T-helper 1 cell treated with Interleukin-12 subunit alpha and Interleukin-12 subunit beta and Interleukin-4 antibody, amounts not matched to agents 30 μg/mL and 1 μg/mL, for 36 hours (primary cell): ENCODE data around the gene PEX1.
"Not testable (repeated sequence)": the region's sequence is repeated elsewhere in the genome, so short reads cannot be mapped to it uniquely, and the experiment has no call there.

Experiments
- H3K27ac Mint-ChIP-seq: one replicate; pipeline ENCODE4 v1.8.0; 2021; ENCODE audit warnings: mild to moderate bottlenecking, mixed read lengths
- H3K27me3 Mint-ChIP-seq: one replicate; pipeline ENCODE4 v1.8.0; 2021; ENCODE audit warnings: low read depth, mixed read lengths
- H3K36me3 Mint-ChIP-seq: one replicate; pipeline ENCODE4 v1.8.0; 2021; ENCODE audit warnings: low read depth, mixed read lengths
- H3K4me1 Mint-ChIP-seq: one replicate; pipeline ENCODE4 v1.8.0; 2021; ENCODE audit warnings: low read depth, mixed read lengths
- H3K4me3 Mint-ChIP-seq: one replicate; pipeline ENCODE4 v1.8.0; 2021; ENCODE audit warnings: mild to moderate bottlenecking, moderate library complexity, mixed read lengths
- H3K9me3 Mint-ChIP-seq: one replicate; pipeline ENCODE4 v1.8.0; 2021; ENCODE audit warnings: mixed read lengths

Gene PEX1

GRCh38 chr7:92484226-92484625 lies 44.1 kb downstream of the PEX1 start:
- H3K4me3 Mint-ChIP-seq, H3K36me3 Mint-ChIP-seq, H3K27ac Mint-ChIP-seq, H3K9me3 Mint-ChIP-seq, H3K27me3 Mint-ChIP-seq, H3K4me1 Mint-ChIP-seq: not testable (repeated sequence)

GRCh38 chr7:92483624-92484023 lies 44.7 kb downstream of the PEX1 start:
- not testable (repeated sequence) for H3K4me3 Mint-ChIP-seq, H3K9me3 Mint-ChIP-seq, H3K27ac Mint-ChIP-seq, H3K4me1 Mint-ChIP-seq, H3K27me3 Mint-ChIP-seq, H3K36me3 Mint-ChIP-seq

GRCh38 chr7:92479146-92479545 lies 49.2 kb downstream of the PEX1 start:
- H3K27me3 Mint-ChIP-seq, H3K4me1 Mint-ChIP-seq, H3K27ac Mint-ChIP-seq, H3K4me3 Mint-ChIP-seq, H3K9me3 Mint-ChIP-seq, H3K36me3 Mint-ChIP-seq: not testable (repeated sequence)

GRCh38 chr7:92478711-92479110 lies 49.6 kb downstream of the PEX1 start:
- Mint-ChIP-seq H3K4me1 (no peaks in the 10 kb centered on the region), H3K27me3 (no peaks in the 10 kb centered on the region), H3K4me3 (no peak overlapping the region), H3K36me3 (no peaks in the 10 kb centered on the region), H3K27ac (no peak overlapping the region), H3K9me3 (no peaks in the 10 kb centered on the region)

GRCh38 chr7:92478095-92478494 lies 50.2 kb downstream of the PEX1 start:
- Mint-ChIP-seq H3K36me3 (no peaks in the 10 kb centered on the region), H3K4me1 (no peaks in the 10 kb centered on the region), H3K27ac (no peak overlapping the region), H3K27me3 (no peaks in the 10 kb centered on the region), H3K9me3 (no peaks in the 10 kb centered on the region), H3K4me3 (no peak overlapping the region)

- H3K27me3 Mint-ChIP-seq, H3K36me3 Mint-ChIP-seq, H3K9me3 Mint-ChIP-seq, H3K27ac Mint-ChIP-seq, H3K4me3 Mint-ChIP-seq, H3K4me1 Mint-ChIP-seq: not testable (repeated sequence)
These were observed 50.6 kb downstream of the PEX1 start, which contains the start of gene ERVW-1 for GRCh38 chr7:92477681-92478080. ERVW-1 (minus strand) TSS chr7:92477946; CDS start chr7:92470381, 7,565 bp downstream.

GRCh38 chr7:92475851-92476590 lies 52.3 kb downstream of the PEX1 start:
- not testable (repeated sequence) for H3K27ac Mint-ChIP-seq, H3K27me3 Mint-ChIP-seq, H3K4me3 Mint-ChIP-seq, H3K4me1 Mint-ChIP-seq, H3K36me3 Mint-ChIP-seq, H3K9me3 Mint-ChIP-seq

GRCh38 chr7:92475261-92475770 lies 53.0 kb downstream of the PEX1 start:
- H3K4me3 Mint-ChIP-seq, H3K27me3 Mint-ChIP-seq: not testable (repeated sequence)

GRCh38 chr7:92473989-92474388 lies 54.3 kb downstream of the PEX1 start:
- not testable (repeated sequence) for H3K36me3 Mint-ChIP-seq, H3K27ac Mint-ChIP-seq, H3K27me3 Mint-ChIP-seq, H3K9me3 Mint-ChIP-seq, H3K4me1 Mint-ChIP-seq, H3K4me3 Mint-ChIP-seq

More at GRCh38 chr7:92475261-92475770, 53.0 kb downstream of the PEX1 start:
- H3K9me3 Mint-ChIP-seq, H3K27ac Mint-ChIP-seq, H3K4me1 Mint-ChIP-seq, H3K36me3 Mint-ChIP-seq: not testable (repeated sequence)

GRCh38 chr7:92468589-92468988 lies 59.7 kb downstream of the PEX1 start:
- H3K36me3 Mint-ChIP-seq: not testable (repeated sequence)

GRCh38 chr7:92466682-92467081 lies 61.6 kb downstream of the PEX1 start:
- Mint-ChIP-seq H3K27ac (no peak overlapping the region), H3K9me3 (peaks cover 11% of the 10 kb centered on the region), H3K27me3 (no peaks in the 10 kb centered on the region), H3K4me3 (no peak overlapping the region), H3K4me1 (no peaks in the 10 kb centered on the region), H3K36me3 (peaks cover 3% of the 10 kb centered on the region)

More at GRCh38 chr7:92468589-92468988, 59.7 kb downstream of the PEX1 start:
- H3K27ac Mint-ChIP-seq, H3K27me3 Mint-ChIP-seq, H3K4me3 Mint-ChIP-seq, H3K4me1 Mint-ChIP-seq: not testable (repeated sequence)
- peaks cover 11% of the 10 kb centered on the region for H3K9me3 Mint-ChIP-seq

- Mint-ChIP-seq H3K36me3 (peaks cover 4% of the 10 kb centered on the region), H3K27me3 (no peaks in the 10 kb centered on the region), H3K4me3 (no peak overlapping the region), H3K9me3 (peaks cover 10% of the 10 kb centered on the region), H3K27ac (no peak overlapping the region), H3K4me1 (no peaks in the 10 kb centered on the region)
These were observed 63.8 kb downstream of the PEX1 start for GRCh38 chr7:92464515-92464914.

GRCh38 chr7:92462560-92462959 lies 65.8 kb downstream of the PEX1 start:
- H3K36me3 Mint-ChIP-seq: peaks cover 4% of the 10 kb centered on the region
- no peak overlapping the region for H3K4me3 Mint-ChIP-seq
- no peak overlapping the region for H3K27ac Mint-ChIP-seq
- H3K27me3 Mint-ChIP-seq: no peaks in the 10 kb centered on the region
- no peaks in the 10 kb centered on the region for H3K9me3 Mint-ChIP-seq
- no peaks in the 10 kb centered on the region for H3K4me1 Mint-ChIP-seq

GRCh38 chr7:92461027-92462003 lies 67.0 kb downstream of the PEX1 start:
- H3K4me3 Mint-ChIP-seq: no peak overlapping the region
- no peaks in the 10 kb centered on the region for H3K4me1 Mint-ChIP-seq
- H3K27me3 Mint-ChIP-seq: no peaks in the 10 kb centered on the region
- peaks cover 8% of the 10 kb centered on the region for H3K36me3 Mint-ChIP-seq
- peak overlapping the region; percentile 27 for H3K27ac Mint-ChIP-seq
- no peaks in the 10 kb centered on the region for H3K9me3 Mint-ChIP-seq

GRCh38 chr7:92460510-92460909 lies 67.8 kb downstream of the PEX1 start:
- Mint-ChIP-seq H3K4me3 (no peak overlapping the region), H3K27ac (no peak overlapping the region), H3K9me3 (no peaks in the 10 kb centered on the region), H3K4me1 (no peaks in the 10 kb centered on the region), H3K36me3 (peaks cover 9% of the 10 kb centered on the region), H3K27me3 (no peaks in the 10 kb centered on the region)
